Measurements from ENCODE around the gene FMN1. TPM values are rescaled to one million over a fixed set of nuclear protein-coding genes. Genes with fewer than 3 reads are reported as not detected.

FMN1 gene
- total RNA-seq, 1 experiment from 2014 or later: 3.9 TPM

DNA sequence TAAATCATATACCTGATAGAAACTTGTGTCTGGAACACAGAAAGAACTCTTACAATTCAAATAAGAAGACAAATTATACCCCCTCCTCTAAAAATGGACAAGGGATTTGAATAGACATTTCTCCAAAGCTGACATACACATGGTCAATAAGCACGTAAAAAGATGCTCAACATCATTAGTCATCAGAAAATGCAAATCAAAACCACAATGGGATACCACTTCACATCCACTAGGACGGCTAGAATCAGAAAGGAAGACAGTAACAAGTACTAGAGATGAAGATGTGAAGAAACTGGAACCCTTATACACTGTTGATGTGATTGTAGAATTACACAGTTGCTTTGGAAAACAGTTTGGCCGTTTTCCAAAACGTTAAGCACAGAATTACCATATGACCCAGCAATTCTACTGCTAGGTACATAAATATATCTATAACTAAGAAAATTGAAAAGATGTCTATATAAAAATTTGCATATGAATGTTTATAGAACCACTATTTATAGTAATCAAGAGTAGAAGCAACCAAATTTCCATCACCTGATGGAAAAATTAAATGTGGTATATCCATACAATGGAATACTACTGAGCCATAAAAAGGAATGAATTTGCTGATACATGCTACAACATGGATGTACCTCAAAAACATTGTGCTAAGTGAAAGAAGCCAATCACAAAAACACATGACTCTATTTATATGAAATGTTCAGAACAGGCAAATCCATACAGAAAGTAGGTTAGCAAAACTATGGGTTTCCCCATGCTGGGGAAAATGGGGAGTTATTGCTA lies 415.9 kb downstream of the FMN1 start:
- intact Hi-C loops (cut with micrococcal nuclease; ENCODE audit: unreplicated experiment): no loop called here

GRCh38 chr15:32775103-32775502 lies 419.4 kb downstream of the FMN1 start:
- Histone ChIP-seq H3K36me3 (ENCODE audit: control insufficient read depth, insufficient read depth, low read length) (no peaks in the 10 kb centered on the region), H3K4me1 (ENCODE audit: control insufficient read depth, insufficient read depth, low read length) (no peaks in the 10 kb centered on the region), H3K4me3 (ENCODE audit: low read depth in 2 of 2, low read length in 2 of 2) (no peak overlapping the region), H3K27ac (ENCODE audit: low read length) (no peak overlapping the region), H3K27me3 (ENCODE audit: control insufficient read depth, insufficient read depth, low read length) (no peaks in the 10 kb centered on the region), H3K9me3 (ENCODE audit: control insufficient read depth, insufficient read depth, low read depth, low read length) (0 out of 2 replicates have a peak, but pooled peaks cover 7% of the 10 kb centered on the region)
- intact Hi-C loops (cut with micrococcal nuclease; ENCODE audit: unreplicated experiment) (no loop called here), in situ Hi-C loops (cut with HindIII; ENCODE audit: low pct_unique_long_range_greater_than_20kb, low sequenced_read_pairs) (no loop called here)
- CTCF ChIA-PET: no interaction called here
- ATAC-seq: no peak
- no peak for DNase-seq (ENCODE audit: low read depth, low spot score)
- POLR2A ChIA-PET: no interaction called here
- TF ChIP-seq, protein P1, sequence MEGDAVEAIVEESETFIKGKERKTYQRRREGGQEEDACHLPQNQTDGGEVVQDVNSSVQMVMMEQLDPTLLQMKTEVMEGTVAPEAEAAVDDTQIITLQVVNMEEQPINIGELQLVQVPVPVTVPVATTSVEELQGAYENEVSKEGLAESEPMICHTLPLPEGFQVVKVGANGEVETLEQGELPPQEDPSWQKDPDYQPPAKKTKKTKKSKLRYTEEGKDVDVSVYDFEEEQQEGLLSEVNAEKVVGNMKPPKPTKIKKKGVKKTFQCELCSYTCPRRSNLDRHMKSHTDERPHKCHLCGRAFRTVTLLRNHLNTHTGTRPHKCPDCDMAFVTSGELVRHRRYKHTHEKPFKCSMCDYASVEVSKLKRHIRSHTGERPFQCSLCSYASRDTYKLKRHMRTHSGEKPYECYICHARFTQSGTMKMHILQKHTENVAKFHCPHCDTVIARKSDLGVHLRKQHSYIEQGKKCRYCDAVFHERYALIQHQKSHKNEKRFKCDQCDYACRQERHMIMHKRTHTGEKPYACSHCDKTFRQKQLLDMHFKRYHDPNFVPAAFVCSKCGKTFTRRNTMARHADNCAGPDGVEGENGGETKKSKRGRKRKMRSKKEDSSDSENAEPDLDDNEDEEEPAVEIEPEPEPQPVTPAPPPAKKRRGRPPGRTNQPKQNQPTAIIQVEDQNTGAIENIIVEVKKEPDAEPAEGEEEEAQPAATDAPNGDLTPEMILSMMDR (IDR thresholded peaks at IDR 0.05): no peak
- TF ChIP-seq TCF7L2 (IDR thresholded peaks at IDR 0.05; ENCODE audit: low read depth, low read length) (no peak), POLR2AphosphoS5 (IDR thresholded peaks at IDR 0.05; ENCODE audit: low read depth, low read length) (no peak), REST (IDR thresholded peaks at IDR 0.05; ENCODE audit: insufficient read depth in 1 of 2, low read depth in 2 of 2, low read length in 1 of 2) (no peak), SIN3A (IDR thresholded peaks at IDR 0.05; ENCODE audit: borderline replicate concordance, insufficient read depth, low read depth, low read length) (no peak)
- no TSS peak for BruUV-seq (replicated peaks)

More for the DNA sequence above, 415.9 kb downstream of the FMN1 start:
- H3K36me3 ChIP-seq (ENCODE audit: control insufficient read depth, insufficient read depth, low read length): no peaks in the 10 kb centered on the region
- BruUV-seq (replicated peaks): no TSS peak
- no peaks in the 10 kb centered on the region for H3K4me1 ChIP-seq (ENCODE audit: control insufficient read depth, insufficient read depth, low read length)
- no peak for TF ChIP-seq REST (IDR thresholded peaks at IDR 0.05; ENCODE audit: insufficient read depth in 1 of 2, low read depth in 2 of 2, low read length in 1 of 2)
- no peak for TF ChIP-seq SIN3A (IDR thresholded peaks at IDR 0.05; ENCODE audit: borderline replicate concordance, insufficient read depth, low read depth, low read length)
- no peak for TF ChIP-seq POLR2AphosphoS5 (IDR thresholded peaks at IDR 0.05; ENCODE audit: low read depth, low read length)
- no peak for TF ChIP-seq TCF7L2 (IDR thresholded peaks at IDR 0.05; ENCODE audit: low read depth, low read length)
- TF ChIP-seq, protein P1 (IDR thresholded peaks at IDR 0.05): no peak
- ChIA-PET POLR2A (no interaction called here), CTCF (no interaction called here)
- H3K27me3 ChIP-seq (ENCODE audit: control insufficient read depth, insufficient read depth, low read length): no peaks in the 10 kb centered on the region
- ATAC-seq (no peak), DNase-seq (ENCODE audit: low read depth, low spot score) (no peak)
- 0 out of 2 replicates have a peak, but pooled peaks cover 7% of the 10 kb centered on the region for H3K9me3 ChIP-seq (ENCODE audit: control insufficient read depth, insufficient read depth, low read depth, low read length)
- no peak overlapping the region for H3K4me3 ChIP-seq (ENCODE audit: low read depth in 2 of 2, low read length in 2 of 2)
- in situ Hi-C loops (cut with HindIII; ENCODE audit: low pct_unique_long_range_greater_than_20kb, low sequenced_read_pairs): no loop called here
- no peak overlapping the region for H3K27ac ChIP-seq (ENCODE audit: low read length)
